Central memory CD4-positive, alpha-beta T cell (primary cell): Measurements from ENCODE around the gene CYP46A1.
"Not testable (repeated sequence)": the region's sequence is repeated elsewhere in the genome, so short reads cannot be mapped to it uniquely, and the experiment has no call there.

ENCODE experiments used
- DNase-seq: peaks from one replicate; pipeline ENCODE4 v3.0.0; 2022

CYP46A1 gene

GRCh38 chr14:99760817-99761216 lies 76.7 kb downstream of the CYP46A1 start:
- no peak for DNase-seq

- DNase-seq = not testable (repeated sequence)
Observed at GRCh38 chr14:99762911-99763310, 78.8 kb downstream of the CYP46A1 start.

- no peak for DNase-seq
Observed at GRCh38 chr14:99763527-99764221, 79.6 kb downstream of the CYP46A1 start.

GRCh38 chr14:99764222-99764706 lies 80.2 kb downstream of the CYP46A1 start:
- DNase-seq = no peak

- DNase-seq = no peak
Observed at GRCh38 chr14:99768381-99768780, 84.3 kb downstream of the CYP46A1 start.

- no peak for DNase-seq
Observed at GRCh38 chr14:99769123-99769522, 85.0 kb downstream of the CYP46A1 start.

GRCh38 chr14:99769799-99770198 lies 85.7 kb downstream of the CYP46A1 start:
- no peak for DNase-seq

GRCh38 chr14:99772371-99773283 lies 88.5 kb downstream of the CYP46A1 start:
- DNase-seq = no peak

- DNase-seq = no peak
Observed at GRCh38 chr14:99773521-99774497, 89.7 kb downstream of the CYP46A1 start.

GRCh38 chr14:99774556-99775307 lies 90.6 kb downstream of the CYP46A1 start:
- DNase-seq = no peak

GRCh38 chr14:99775351-99775750 lies 91.3 kb downstream of the CYP46A1 start:
- DNase-seq = no peak
